Neural cell (in vitro differentiated cells): ENCODE results near the gene SGPP1. TPM values are rescaled to one million over a fixed set of nuclear protein-coding genes. Genes with fewer than 3 reads are reported as not detected.

ENCODE experiments used
- H2AFZ ChIP-seq: fragments of 200-600, 300-800 bp; sonication (generic), shearing (Covaris generic); 2 replicates; pipeline ENCODE4 v1.6.0; 2014; ENCODE audit warnings: low read depth, mild to moderate bottlenecking, antibody characterized with exemption, low read length, moderate library complexity
- H3F3A ChIP-seq: fragments of 200-600 bp; shearing (Covaris generic); 2 replicates; pipeline ENCODE4 v1.6.1; 2016; ENCODE audit warnings: mild to moderate bottlenecking, moderate library complexity, mixed read lengths, antibody characterized with exemption, low read length; ENCODE audit not compliant: insufficient read depth, poor library complexity, severe bottlenecking
- H3K27ac ChIP-seq: fragments of 200-600, 300-800 bp; sonication (generic), shearing (Covaris generic); 2 replicates; pipeline ENCODE4 v1.5.1; 2014; ENCODE audit warnings: mild to moderate bottlenecking, low read length, moderate library complexity
- H3K27me3 ChIP-seq: fragments of 300-800, 200-600 bp; sonication (generic), shearing (Covaris generic); 2 replicates; pipeline ENCODE4 v1.6.0; 2014; ENCODE audit warnings: mild to moderate bottlenecking, low read depth, low read length, moderate library complexity; ENCODE audit not compliant: insufficient read depth
- H3K36me3 ChIP-seq: fragments of 300-800, 200-600 bp; sonication (generic), shearing (Covaris generic); 2 replicates; pipeline ENCODE4 v1.5.1; 2014; ENCODE audit warnings: mild to moderate bottlenecking, antibody characterized with exemption, low read length, moderate library complexity; ENCODE audit not compliant: insufficient read depth
- H3K4me2 ChIP-seq: fragments of 300-800, 200-600 bp; sonication (generic), shearing (Covaris generic); 2 replicates; pipeline ENCODE4 v1.6.0; 2014; ENCODE audit warnings: mild to moderate bottlenecking, low read length
- H3K4me3 ChIP-seq: fragments of 300-800, 200-600 bp; sonication (generic), shearing (Covaris generic); 2 replicates; pipeline ENCODE4 v1.5.1; 2014; ENCODE audit warnings: mild to moderate bottlenecking, low read length, moderate library complexity
- H3K79me2 ChIP-seq: fragments of 200-600 bp; shearing (Covaris generic); replicated peaks from 2 replicates; pipeline ENCODE4 v1.6.0; 2014; ENCODE audit warnings: mild to moderate bottlenecking, low read length, moderate library complexity; ENCODE audit not compliant: insufficient read depth
- H3K9ac ChIP-seq: fragments of 300-800, 200-600 bp; sonication (generic), shearing (Covaris generic); 2 replicates; pipeline ENCODE4 v1.6.1; 2016; ENCODE audit warnings: mild to moderate bottlenecking, low read length, mixed read lengths
- H3K9me2 ChIP-seq: fragments of 200-600 bp; shearing (Covaris generic); 2 replicates; pipeline ENCODE4 v1.6.1; 2016; ENCODE audit warnings: mild to moderate bottlenecking, low read length, mixed read lengths; ENCODE audit not compliant: insufficient read depth
- H3K9me3 ChIP-seq: fragments of 200-600, 300-800 bp; sonication (generic), shearing (Covaris generic); 2 replicates; pipeline ENCODE4 v1.6.1; 2016; ENCODE audit warnings: mild to moderate bottlenecking, mixed run types, low read length, moderate library complexity, mixed read lengths
- H4K20me1 ChIP-seq: fragments of 200-600 bp; shearing (Covaris generic); 2 replicates; pipeline ENCODE4 v1.6.1; 2016; ENCODE audit warnings: mild to moderate bottlenecking, mixed run types; ENCODE audit not compliant: insufficient read depth
- CTCF ChIP-seq: fragments of 450-650 bp; IDR thresholded peaks from 2 replicates; pipeline ENCODE4 v1.5.1; 2014; ENCODE audit warnings: antibody characterized with exemption, mild to moderate bottlenecking, moderate library complexity; ENCODE audit not compliant: poor library complexity, severe bottlenecking
- EP300 ChIP-seq: fragments of 450-650 bp; conservative IDR thresholded peaks from 2 replicates; pipeline ENCODE4 v1.6.1; 2014; ENCODE audit warnings: antibody characterized with exemption, mild to moderate bottlenecking, moderate library complexity; ENCODE audit not compliant: poor library complexity, severe bottlenecking
- EZH2 ChIP-seq: fragments of 200-600, 300-800 bp; shearing (Covaris generic), sonication (generic); IDR thresholded peaks from 2 replicates; pipeline ENCODE4 v1.6.1; 2014; ENCODE audit warnings: antibody characterized with exemption, low read length, borderline replicate concordance, mild to moderate bottlenecking; ENCODE audit not compliant: insufficient read depth, poor library complexity, severe bottlenecking
- MXI1 ChIP-seq: fragments of 450-650 bp; conservative IDR thresholded peaks from 2 replicates; pipeline ENCODE4 v1.6.1; 2014; ENCODE audit warnings: antibody characterized with exemption, mild to moderate bottlenecking; ENCODE audit not compliant: poor library complexity, severe bottlenecking
- POLR2AphosphoS5 ChIP-seq: IDR thresholded peaks from 2 replicates; pipeline ENCODE4 v1.6.1; 2012
- RAD21 ChIP-seq: fragments of 450-650 bp; conservative IDR thresholded peaks from 2 replicates; pipeline ENCODE4 v1.6.1; 2014; ENCODE audit warnings: antibody characterized with exemption, mild to moderate bottlenecking, moderate library complexity
- REST ChIP-seq: IDR thresholded peaks from 2 replicates; pipeline ENCODE4 v1.6.1; 2012; ENCODE audit warnings: borderline replicate concordance
- SMC3 ChIP-seq: fragments of 450-650 bp; conservative IDR thresholded peaks from 2 replicates; pipeline ENCODE4 v1.6.1; 2014; ENCODE audit warnings: antibody characterized with exemption, mild to moderate bottlenecking, moderate library complexity; ENCODE audit not compliant: poor library complexity
- TAF1 ChIP-seq: IDR thresholded peaks from 2 replicates; pipeline ENCODE4 v1.6.1; 2012; ENCODE audit warnings: low read depth
- polyA plus RNA-seq: library from polyadenylated mRNA; depleted of rRNA; stranded (reverse); fragments of >200 nt; gene quantifications from 2 replicates; pipeline ENCODE4 v1.2.3, GENCODE V29; 2014

Gene SGPP1
- polyA plus RNA-seq, 1 donor from 2014 or later: 17.7 TPM

GRCh38 chr14:63726499-63726898 lies 1.4 kb downstream of the SGPP1 start:
- no peaks in the 10 kb centered on the region for H4K20me1 ChIP-seq
- H3K4me3 ChIP-seq: peak overlapping the region; percentile 97
- no peak overlapping the region for H2AFZ ChIP-seq
- H3K9ac ChIP-seq: no peak overlapping the region
- H3K27ac ChIP-seq: no peak overlapping the region
- H3K79me2 ChIP-seq: peaks cover 20% of the 10 kb centered on the region
- H3K36me3 ChIP-seq: no peaks in the 10 kb centered on the region
- no peak for TF ChIP-seq MXI1
- no peak for TF ChIP-seq EP300
- no peak for TF ChIP-seq SMC3
- TF ChIP-seq REST: no peak
- no peak for TF ChIP-seq EZH2
- TF ChIP-seq TAF1: no peak
- TF ChIP-seq RAD21: no peak
- no peak for TF ChIP-seq CTCF
- TF ChIP-seq POLR2AphosphoS5: no peak
- no peaks in the 10 kb centered on the region for H3F3A ChIP-seq
- no peaks in the 10 kb centered on the region for H3K9me2 ChIP-seq
- H3K4me2 ChIP-seq: peak overlapping the region; percentile 64
- peaks cover 2% of the 10 kb centered on the region for H3K27me3 ChIP-seq
- H3K9me3 ChIP-seq: no peaks in the 10 kb centered on the region

GRCh38 chr14:63725786-63726460 lies 1.9 kb downstream of the SGPP1 start:
- H3K27ac ChIP-seq: no peak overlapping the region
- no peaks in the 10 kb centered on the region for H3K36me3 ChIP-seq
- no peak for TF ChIP-seq TAF1
- no peak for TF ChIP-seq REST
- no peak for TF ChIP-seq EZH2
- TF ChIP-seq EP300: no peak
- TF ChIP-seq RAD21: no peak
- no peak for TF ChIP-seq SMC3
- peak overlapping the region; percentile 64 for H3K4me2 ChIP-seq
- H3K27me3 ChIP-seq: peaks cover 2% of the 10 kb centered on the region
- no peaks in the 10 kb centered on the region for H3K9me3 ChIP-seq
- peak overlapping the region; percentile 97 for H3K4me3 ChIP-seq
- no peaks in the 10 kb centered on the region for H3K9me2 ChIP-seq
- no peak overlapping the region for H3K9ac ChIP-seq
- no peak overlapping the region for H2AFZ ChIP-seq
- peaks cover 20% of the 10 kb centered on the region for H3K79me2 ChIP-seq
- H4K20me1 ChIP-seq: no peaks in the 10 kb centered on the region
- H3F3A ChIP-seq: no peaks in the 10 kb centered on the region
